Thoracic aorta (tissue), 2 donors: ENCODE data around the gene NUTM2B. TPM values are rescaled to one million over a fixed set of nuclear protein-coding genes. Genes with fewer than 3 reads are reported as not detected.
"Not testable (repeated sequence)": the region's sequence is repeated elsewhere in the genome, so short reads cannot be mapped to it uniquely, and the experiment has no call there.

Experiments used
- ATAC-seq: fragments of 150-250 bp; one replicate; pipeline ENCODE4 v1.8.0; 2017; ENCODE audit warnings: low read depth; ENCODE audit not compliant: insufficient number of reproducible peaks, low FRiP score
- DNase-seq: peaks from one replicate; pipeline ENCODE4 v3.0.0-alpha.2; 2020; ENCODE audit warnings: low spot score
- H3K27ac ChIP-seq, 2 donors: fragments of 200-600 bp; sonication (generic); 1 replicate in 1 of 2; 2 replicates in 1 of 2; pipeline ENCODE4 v1.5.1; 2016; ENCODE audit warnings: mild to moderate bottlenecking in 2 of 2, moderate library complexity in 2 of 2
- H3K27me3 ChIP-seq: fragments of 200-600 bp; sonication (generic); replicated peaks from 2 replicates; pipeline ENCODE4 v1.6.0; 2016; ENCODE audit warnings: mild to moderate bottlenecking; ENCODE audit not compliant: insufficient read depth
- H3K36me3 ChIP-seq: fragments of 200-600 bp; sonication (generic); one replicate; pipeline ENCODE4 v1.5.1; 2016
- H3K4me1 ChIP-seq, 2 donors: fragments of 200-600 bp; sonication (generic); 1 replicate in 1 of 2; 2 replicates in 1 of 2; pipeline versions ENCODE4 v1.5.1 to v1.6.0; 2016; ENCODE audit warnings: low read depth in 2 of 2, mild to moderate bottlenecking in 1 of 2; ENCODE audit not compliant: control insufficient read depth in 1 of 2
- H3K4me3 ChIP-seq: fragments of 200-600 bp; sonication (generic); 2 replicates; pipeline ENCODE4 v1.5.1; 2016; ENCODE audit warnings: mild to moderate bottlenecking
- H3K9me3 ChIP-seq: fragments of 200-600 bp; sonication (generic); 2 replicates; pipeline ENCODE4 v1.5.1; 2016
- total RNA-seq, 2 donors: library from RNA; depleted of rRNA; stranded (reverse); fragments of >200 nt; gene quantifications; one replicate each; pipeline versions ENCODE4 v1.1.0 to v1.2.3, GENCODE V29; 2016

The NUTM2B gene
- total RNA-seq, 2 donors from 2014 or later: 0.78 to 5.0 TPM

DNA sequence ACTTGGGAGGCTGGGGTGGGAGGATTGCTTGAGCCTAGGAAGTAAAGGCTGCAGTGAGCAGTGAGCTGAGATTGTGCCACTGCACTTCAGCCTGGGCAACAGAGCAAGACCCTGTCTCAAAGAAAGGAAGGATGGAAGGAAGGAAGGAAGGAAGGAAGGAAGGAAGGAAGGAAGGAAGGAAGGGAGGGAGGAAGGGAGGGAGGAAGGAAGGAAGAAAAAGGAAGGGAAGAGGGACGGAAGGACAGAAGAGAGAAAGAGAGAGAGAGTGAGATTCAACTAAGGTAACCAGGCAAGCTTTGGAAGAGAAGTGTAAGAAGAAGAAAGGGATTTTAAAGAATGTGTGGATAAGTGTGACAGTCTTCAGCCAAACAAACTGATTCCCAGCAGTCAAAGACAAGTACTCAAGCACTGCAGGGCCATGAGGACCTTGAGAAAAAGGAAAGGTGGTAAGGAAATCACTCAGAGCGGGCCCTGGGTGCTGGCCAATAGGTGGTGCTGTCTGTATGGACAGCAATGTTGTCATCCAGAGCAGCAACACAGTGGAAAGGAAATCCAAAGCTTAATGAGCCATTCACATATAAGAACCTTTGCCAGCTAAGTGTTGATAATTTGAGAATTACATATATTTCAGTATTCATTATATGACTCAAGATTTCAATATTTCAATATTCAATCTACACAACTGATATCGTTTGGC is 55.4 kb downstream of the NUTM2B start:
- H3K4me1 ChIP-seq, DNase-seq, H3K27me3 ChIP-seq, H3K4me3 ChIP-seq, H3K9me3 ChIP-seq, H3K27ac ChIP-seq, H3K36me3 ChIP-seq, ATAC-seq: not testable (repeated sequence)

Other genes with a start within 250 kb of the NUTM2B start
- gene EIF5AL1, start 190.7 kb upstream of the NUTM2B start, total RNA-seq: under 1 TPM in 1 of 2 donors, not detected in 1; 0.14 TPM
- not detected for gene SFTPA2, start 142.8 kb upstream of the NUTM2B start, total RNA-seq
- not detected for gene SFTPA1, start 92.3 kb upstream of the NUTM2B start, total RNA-seq
- gene NUTM2E, start 123.5 kb downstream of the NUTM2B start, total RNA-seq: not detected
- 1 to 10 TPM in 1 of 2 donors, not detected in 1; 2.6 TPM for gene SFTPD, start 245.9 kb downstream of the NUTM2B start, total RNA-seq